Raji (cell line): Measurements from ENCODE around the gene STRA8.

Experiments used
- POLR2A ChIP-seq: IDR thresholded peaks from 2 replicates; pipeline ENCODE4 v1.6.1; 2011; ENCODE audit warnings: low read depth, low read length, control low read depth; ENCODE audit not compliant: insufficient read depth

Gene STRA8

DNA sequence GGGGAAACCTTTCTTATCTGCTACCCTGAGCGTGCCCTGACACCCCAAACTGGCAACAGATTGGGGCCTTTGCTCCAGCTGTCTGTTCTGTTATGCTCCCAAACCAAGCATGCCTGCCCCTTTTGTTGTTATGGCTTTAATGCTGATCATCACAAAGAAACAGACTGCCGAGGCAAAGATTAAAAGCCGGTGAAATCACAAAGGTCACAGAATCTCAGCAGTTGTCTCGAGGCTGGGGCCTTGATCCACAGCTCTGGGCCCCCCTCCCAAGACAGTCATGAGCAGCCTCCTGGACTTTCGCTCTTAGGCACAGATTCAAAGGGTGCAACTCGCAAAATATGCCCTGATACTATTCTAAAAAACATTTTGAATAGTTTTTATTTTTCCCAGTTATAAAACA is 65.6 kb downstream of the STRA8 start:
- no peak for TF ChIP-seq POLR2A

DNA sequence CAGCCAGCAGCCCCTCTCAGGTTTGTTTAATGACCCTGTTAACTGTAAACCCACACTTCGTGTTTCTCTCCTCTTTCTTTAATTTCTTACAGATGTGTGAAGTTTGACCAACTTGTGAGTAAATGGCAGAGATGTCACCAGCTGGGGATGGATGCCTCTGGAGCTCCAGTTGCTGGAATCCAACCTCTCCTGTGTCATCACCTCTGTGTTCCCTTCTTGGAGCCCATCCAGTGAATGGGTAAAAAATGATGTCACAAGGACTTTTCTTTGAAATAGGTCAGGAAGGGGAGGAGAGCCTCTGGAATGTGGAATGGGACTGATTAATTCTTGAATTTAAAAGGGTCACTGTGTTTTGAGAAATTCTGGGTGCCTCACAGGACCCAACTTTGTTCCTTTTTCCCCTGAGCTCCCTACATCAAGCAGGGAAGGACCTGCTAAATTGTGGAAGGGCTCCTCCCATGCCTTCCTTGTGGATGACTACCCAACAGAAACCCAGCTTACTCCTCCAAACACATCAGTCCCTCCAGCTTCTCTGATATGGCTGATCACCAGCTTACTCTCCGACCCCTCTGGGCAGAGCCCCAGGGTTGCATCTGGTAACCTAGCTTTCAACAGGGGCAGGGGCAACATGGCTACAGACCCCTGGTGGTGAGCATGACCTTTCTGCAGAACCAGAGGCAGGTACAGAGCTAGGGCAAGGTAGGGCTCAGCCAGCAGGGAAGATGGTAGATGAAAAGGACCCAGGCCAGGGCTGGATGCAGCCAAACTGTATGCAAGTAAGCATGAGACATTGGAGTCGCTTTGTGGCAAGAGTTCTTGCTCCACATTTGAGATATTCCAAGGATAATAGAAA is 67.5 kb downstream of the STRA8 start:
- no peak for TF ChIP-seq POLR2A
